Stimulated activated CD8-positive, alpha-beta memory T cell treated with anti-CD3 and anti-CD28 coated beads, Interleukin-7, amount 100 ng/mL, for 1 hour (primary cell): Measurements from ENCODE around the gene GLI1.
A peak's percentile ranks its signal among the peaks of the same experiment; 100 is the strongest.

ENCODE experiments used
- DNase-seq, 2 donors: peaks; one replicate each; pipeline ENCODE4 v3.0.0-alpha.2; 2020; ENCODE audit warnings: low read depth in 2 of 2

GLI1 gene

DNA sequence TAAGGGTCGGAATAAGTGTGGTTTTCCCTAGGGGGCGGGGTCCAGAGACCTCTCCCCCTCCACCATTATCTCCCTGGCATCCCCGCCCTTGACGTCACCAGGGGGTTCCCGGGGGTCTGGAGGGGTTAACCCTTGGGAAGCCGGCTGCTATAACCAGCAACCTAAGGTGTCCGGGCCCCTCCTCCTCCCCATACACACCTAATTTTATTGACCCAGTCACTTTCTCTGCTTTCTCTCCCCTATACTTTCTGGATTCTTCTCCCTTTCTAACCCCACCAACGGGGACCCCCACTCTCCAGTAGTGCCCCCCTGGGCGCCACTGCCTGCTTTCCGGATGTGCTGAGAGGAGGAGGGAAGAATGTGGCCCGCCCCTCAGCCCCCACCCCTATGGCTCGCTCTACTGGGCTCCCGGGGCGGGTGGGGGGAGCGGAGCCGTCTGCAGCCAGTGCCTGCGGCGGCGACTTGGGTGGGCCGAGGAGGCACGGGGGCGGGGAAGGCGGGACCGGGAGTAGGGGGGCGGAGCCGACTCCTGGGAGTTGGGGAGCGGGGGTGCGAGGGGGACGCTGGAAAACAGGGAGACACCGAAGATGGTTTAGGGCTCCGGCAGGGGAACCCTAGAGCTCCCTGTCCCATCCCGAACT lies 1.8 kb downstream of the GLI1 start:
- no peak for DNase-seq

DNA sequence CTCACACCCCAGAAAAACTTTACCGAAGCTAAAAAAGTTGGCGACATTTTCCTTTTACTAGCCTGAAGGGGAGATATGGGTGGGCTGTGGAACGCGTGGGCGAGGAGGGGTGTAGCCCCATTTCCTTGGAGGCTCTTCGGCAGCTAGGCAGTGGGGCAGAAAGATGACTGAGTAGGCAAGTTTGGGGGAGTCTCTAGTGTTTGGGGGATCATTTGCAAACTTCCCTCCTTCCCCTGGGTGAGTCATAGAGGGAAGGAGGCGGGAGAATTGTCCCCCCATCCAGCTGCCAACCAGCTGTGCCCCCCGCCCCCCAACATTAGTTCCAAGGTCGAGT lies 2.3 kb downstream of the GLI1 start:
- DNase-seq, result no peak

DNA sequence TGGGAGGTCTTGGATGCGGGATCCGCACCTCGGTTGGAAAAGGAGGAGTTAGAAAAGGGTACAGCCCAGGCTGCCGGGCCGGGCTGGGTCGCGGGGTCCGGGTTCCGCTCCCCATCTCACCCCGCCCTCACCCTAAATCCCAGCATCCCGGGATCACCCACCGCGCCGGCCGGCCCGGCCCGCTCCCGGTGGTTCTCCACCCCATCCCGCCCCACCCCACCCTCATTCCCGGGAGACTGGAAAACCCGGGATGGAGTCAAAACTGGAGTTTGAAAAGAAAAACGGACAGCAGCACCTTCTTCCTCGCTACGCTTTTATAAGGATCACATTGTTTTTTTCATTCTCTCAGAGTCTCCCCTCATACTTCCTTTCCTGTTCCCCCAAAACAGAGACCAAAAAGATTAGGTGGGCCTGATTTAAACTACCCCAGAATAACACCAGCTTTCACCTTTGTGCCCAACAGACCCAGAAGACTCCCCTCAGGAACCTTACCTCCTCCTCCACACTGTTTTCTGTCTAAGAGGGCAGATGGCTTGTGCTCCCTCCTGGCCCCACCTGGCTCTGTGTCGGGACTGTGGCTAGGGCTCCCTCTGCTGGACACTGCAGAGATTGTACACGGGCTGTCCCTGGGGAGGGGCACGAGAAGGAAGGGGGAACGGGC lies 2.8 kb downstream of the GLI1 start:
- peak; percentile 71 to 78 for DNase-seq

GRCh38 chr12:57462912-57463253 lies 3.3 kb downstream of the GLI1 start:
- DNase-seq, result no peak

GRCh38 chr12:57464569-57464968 lies 5.0 kb downstream of the GLI1 start:
- DNase-seq, result no peak

DNA sequence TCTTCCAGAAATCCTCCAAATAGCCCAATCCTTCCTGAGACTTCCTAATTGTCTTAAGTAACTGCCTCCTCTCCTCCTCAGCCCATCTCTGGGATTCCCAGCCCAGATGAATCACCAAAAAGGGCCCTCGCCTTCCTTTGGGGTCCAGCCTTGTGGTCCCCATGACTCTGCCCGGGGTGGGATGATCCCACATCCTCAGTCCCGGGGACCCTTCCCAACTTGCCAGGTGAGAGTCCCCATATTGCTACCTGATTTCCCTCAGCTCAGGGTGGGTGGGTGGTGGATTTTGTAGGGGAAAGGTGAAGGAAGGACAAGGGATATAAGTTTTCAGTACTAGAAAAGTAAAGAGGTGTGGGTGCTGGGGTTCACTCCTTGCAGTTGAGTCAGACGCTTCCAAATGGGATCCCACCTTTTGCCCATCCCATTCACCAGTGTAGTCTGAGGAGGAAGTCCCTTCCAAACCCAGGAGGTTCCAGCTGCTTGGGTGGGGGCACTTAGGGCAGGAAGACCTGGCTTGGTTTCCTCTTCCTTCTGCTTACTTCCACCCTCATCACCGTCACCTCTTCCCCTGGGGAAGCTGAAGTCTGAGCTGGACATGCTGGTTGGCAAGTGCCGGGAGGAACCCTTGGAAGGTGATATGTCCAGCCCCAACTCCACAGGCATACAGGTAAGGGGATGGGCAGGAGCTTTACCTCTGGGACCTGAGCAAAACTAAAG lies 5.6 kb downstream of the GLI1 start:
- DNase-seq, result no peak

DNA sequence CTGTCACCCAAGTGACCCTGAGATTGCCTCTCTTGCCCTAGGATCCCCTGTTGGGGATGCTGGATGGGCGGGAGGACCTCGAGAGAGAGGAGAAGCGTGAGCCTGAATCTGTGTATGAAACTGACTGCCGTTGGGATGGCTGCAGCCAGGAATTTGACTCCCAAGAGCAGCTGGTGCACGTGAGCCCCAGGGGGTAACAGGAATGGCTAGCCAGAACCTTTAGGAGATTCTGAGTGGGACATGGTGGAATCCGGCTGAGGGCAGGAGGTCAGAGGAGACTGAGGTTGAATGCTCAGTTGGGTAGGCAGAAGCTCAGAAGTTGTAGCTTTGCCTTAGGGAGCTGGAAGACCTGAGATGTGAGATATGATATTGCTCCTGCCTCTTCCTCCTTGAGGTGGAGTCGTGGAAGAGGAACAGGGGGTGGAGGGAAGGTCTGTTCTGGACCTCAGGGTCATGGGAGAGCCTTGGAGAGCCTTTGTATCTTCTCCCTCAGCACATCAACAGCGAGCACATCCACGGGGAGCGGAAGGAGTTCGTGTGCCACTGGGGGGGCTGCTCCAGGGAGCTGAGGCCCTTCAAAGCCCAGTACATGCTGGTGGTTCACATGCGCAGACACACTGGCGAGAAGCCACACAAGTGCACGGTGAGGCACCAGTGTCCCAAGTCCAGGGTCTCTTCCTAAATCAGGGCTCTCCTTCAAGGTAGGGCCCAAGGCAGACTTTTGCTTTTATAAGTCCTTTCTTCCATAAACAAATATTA lies 6.3 kb downstream of the GLI1 start:
- no peak for DNase-seq

- no peak for DNase-seq
These were observed 7.8 kb downstream of the GLI1 start for GRCh38 chr12:57467212-57467874.

DNA sequence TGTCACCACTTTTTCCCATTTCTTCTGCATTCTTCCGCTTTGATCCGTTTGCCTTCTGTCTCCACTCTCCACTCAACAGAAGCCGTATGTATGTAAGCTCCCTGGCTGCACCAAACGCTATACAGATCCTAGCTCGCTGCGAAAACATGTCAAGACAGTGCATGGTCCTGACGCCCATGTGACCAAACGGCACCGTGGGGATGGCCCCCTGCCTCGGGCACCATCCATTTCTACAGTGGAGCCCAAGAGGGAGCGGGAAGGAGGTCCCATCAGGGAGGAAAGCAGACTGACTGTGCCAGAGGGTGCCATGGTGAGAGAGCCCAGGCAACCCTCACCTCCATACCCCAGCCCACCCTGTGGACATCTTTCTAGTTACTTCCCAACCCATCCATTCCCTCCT lies 8.3 kb downstream of the GLI1 start:
- no peak for DNase-seq

- DNase-seq, result no peak
These were observed 9.9 kb downstream of the GLI1 start for GRCh38 chr12:57469296-57470164.

GRCh38 chr12:57470286-57470969 lies 10.8 kb downstream of the GLI1 start:
- no peak for DNase-seq

GRCh38 chr12:57470970-57471656 lies 11.5 kb downstream of the GLI1 start:
- no peak for DNase-seq

DNA sequence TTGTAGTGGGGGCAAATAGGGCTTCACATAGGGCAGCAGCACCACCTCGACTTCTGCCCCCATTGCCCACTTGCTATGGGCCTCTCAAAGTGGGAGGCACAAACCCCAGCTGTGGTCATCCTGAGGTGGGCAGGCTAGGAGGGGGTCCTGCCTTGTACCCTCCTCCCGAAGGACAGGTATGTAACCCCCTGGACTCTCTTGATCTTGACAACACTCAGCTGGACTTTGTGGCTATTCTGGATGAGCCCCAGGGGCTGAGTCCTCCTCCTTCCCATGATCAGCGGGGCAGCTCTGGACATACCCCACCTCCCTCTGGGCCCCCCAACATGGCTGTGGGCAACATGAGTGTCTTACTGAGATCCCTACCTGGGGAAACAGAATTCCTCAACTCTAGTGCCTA lies 12.1 kb downstream of the GLI1 start:
- no peak for DNase-seq

DNA sequence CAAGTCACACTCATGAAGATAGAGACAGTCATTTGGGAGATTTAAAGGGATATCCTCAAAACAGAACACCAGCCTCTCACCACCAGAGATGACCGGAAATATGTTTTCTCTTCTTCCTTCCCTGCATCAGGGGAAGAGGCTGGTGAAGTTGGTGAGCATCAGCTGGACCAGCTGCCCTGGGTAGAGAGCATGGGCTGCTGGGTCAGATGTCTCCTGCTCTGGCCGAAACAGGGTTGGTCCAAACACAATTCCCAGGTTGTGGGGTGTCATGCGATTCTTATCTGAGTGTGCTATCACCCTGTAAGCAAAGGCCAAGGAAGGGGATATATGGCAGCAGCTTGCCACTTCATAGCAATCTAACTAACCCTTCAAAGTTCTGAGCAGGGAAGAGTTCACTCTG lies 12.8 kb downstream of the GLI1 start:
- DNase-seq, result no peak

GRCh38 chr12:57473392-57473791 lies 13.8 kb downstream of the GLI1 start:
- DNase-seq, result no peak

DNA sequence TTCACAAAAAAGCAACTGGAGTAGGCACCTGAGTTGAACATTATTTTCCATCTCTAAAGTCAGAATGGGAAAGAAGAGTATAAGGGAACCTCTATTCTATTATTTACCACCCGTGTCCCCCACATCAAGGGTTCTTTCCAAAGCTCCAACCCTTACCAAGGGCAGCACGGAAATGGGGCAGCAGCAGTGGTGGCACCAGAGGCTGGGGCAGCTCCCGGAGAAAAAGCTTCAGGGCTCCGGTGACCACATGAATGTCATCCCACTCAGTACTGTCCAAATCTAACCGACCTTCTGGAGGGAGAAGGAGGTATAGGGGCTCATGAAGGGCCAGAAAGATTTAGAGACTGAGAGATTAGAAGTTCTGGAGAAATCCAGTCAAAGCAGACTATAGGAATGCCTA lies 14.3 kb downstream of the GLI1 start:
- DNase-seq, result no peak

DNA sequence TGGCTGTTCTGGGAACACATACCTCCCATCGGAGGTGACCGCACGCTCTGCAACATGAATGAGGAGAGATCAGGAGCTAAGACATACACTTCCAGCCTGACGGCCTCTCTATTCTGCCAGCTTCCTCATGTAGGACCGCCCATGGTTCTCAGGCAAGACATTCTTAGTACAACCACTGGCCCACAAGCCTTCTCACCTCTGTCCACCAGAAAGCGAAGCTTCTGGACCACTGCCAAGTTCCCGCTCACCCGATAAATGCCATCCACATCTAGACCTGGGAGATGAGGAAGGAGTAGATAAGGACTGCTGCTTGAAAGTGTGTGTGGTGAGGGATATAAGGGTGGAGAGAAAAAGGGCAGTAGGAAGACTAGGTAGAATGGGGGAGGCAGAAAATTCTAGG lies 14.8 kb downstream of the GLI1 start:
- no peak for DNase-seq

GRCh38 chr12:57474862-57475261 lies 15.3 kb downstream of the GLI1 start:
- no peak for DNase-seq

DNA sequence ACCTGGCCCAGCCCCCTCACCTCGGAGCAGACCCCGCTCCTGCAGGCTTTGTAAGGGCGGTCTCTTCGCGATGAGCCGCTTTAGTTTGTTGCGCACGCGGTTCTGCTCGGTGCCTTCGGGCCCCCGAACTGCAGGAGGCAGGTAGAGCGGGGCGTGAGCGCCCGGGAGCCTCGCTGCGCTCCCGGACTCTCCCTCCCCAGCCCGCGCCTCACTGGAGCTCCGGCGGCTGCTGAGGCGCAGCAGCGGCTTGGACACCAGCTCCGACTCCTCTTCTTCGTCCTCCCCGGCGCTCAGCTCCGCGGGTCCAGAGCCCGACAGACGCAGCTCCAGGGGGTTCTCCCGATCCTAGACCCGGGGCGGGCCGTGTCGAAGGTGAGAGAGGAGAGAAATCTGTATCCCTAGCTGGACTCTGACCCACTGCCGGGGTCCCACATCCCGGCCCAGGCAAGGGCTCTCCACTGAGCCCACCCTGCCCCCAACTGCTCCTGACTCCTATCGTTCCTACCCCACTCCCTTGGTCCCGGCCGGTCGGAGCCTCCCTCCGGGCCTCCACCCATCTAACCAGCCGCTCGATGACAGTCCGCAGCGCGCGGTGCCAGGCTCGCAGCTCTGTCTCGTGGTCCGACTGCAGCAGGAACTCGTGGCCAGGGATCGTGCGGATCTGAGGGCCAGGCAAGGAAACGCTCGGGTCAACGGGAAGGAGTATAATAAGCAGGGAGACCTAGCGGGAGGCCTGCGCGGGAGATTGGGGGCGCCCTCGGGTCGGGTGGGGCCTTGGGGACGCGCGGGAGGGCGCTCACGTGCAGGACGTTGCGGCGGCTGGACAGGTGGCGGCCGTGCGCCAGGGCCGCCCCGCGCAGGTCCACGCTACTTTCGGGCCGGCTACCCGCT lies 15.9 kb downstream of the GLI1 start:
- no peak for DNase-seq
